Small intestine (tissue), 7 donors: ENCODE measurements around the gene ZFPM1. TPM values are rescaled to one million over a fixed set of nuclear protein-coding genes. Genes with fewer than 3 reads are reported as not detected.

Experiments used
- DNase-seq, 2 donors: peaks; one replicate each; pipeline versions ENCODE4 v3.0.0 to v3.0.0-alpha.2; 2013
- FAIRE-seq: peaks from 2 replicates; lab custom pipeline; 2012; peaks lifted over from hg19 to GRCh38; lab: Jason Lieb, UNC
- H3K27ac ChIP-seq, 3 donors: one replicate each; pipeline ENCODE4 v1.5.1; 2013; ENCODE audit warnings: low read length in 2 of 3, mild to moderate bottlenecking in 2 of 3, control low read depth in 1 of 3, inconsistent platforms in 1 of 3, low read depth in 1 of 3, moderate library complexity in 1 of 3
- H3K27me3 ChIP-seq, 3 donors: one replicate each; pipeline ENCODE4 v1.6.1; 2013; ENCODE audit warnings: low read length in 3 of 3, inconsistent platforms in 1 of 3; ENCODE audit not compliant: control insufficient read depth in 3 of 3, insufficient read depth in 3 of 3
- H3K36me3 ChIP-seq, 3 donors: one replicate each; pipeline ENCODE4 v1.6.1; 2013; ENCODE audit warnings: low read length in 3 of 3, inconsistent platforms in 1 of 3, low read depth in 1 of 3, mild to moderate bottlenecking in 1 of 3, moderate library complexity in 1 of 3; ENCODE audit not compliant: control insufficient read depth in 3 of 3, insufficient read depth in 2 of 3
- H3K4me1 ChIP-seq, 3 donors: one replicate each; pipeline ENCODE4 v1.6.1; 2013; ENCODE audit warnings: low read length in 2 of 3, inconsistent platforms in 1 of 3, low read depth in 1 of 3, mild to moderate bottlenecking in 1 of 3, moderate library complexity in 1 of 3; ENCODE audit not compliant: control insufficient read depth in 3 of 3, insufficient read depth in 2 of 3
- H3K4me3 ChIP-seq, 3 donors: one replicate each; pipeline ENCODE4 v1.5.1; 2013; ENCODE audit warnings: low read length in 3 of 3, control low read depth in 1 of 3, inconsistent platforms in 1 of 3, low read depth in 1 of 3, mild to moderate bottlenecking in 1 of 3, moderate library complexity in 1 of 3
- H3K9me3 ChIP-seq, 2 donors: one replicate each; pipeline ENCODE4 v1.6.1; 2013; ENCODE audit warnings: low read depth in 1 of 2, low read length in 1 of 2; ENCODE audit not compliant: control insufficient read depth in 2 of 2, insufficient read depth in 1 of 2
- WGBS, 3 donors: extraction: QIAGEN DNeasy Blood & Tissue Kit; methylation state at CpG; one replicate each; pipeline ENCODE4 v1.1.7; 2013; 5-methylcytosine and 5-hydroxymethylcytosine counted together
- polyA plus RNA-seq, 4 donors: library from polyadenylated mRNA; stranded (reverse) in 3 of 4; unstranded in 1 of 4; fragments of 200-250 nt in 3 of 4; fragments of 120-200 nt in 1 of 4; gene quantifications; one replicate each; pipeline versions ENCODE4 v1.2.1 to v1.2.3, GENCODE V29; 2013
- donor health status: healthy with polysubstance abuse.
- donor health status: control.
- donor health status: control.
- donor health status: Bipolar disorder and iron deficiency.
- donor health status: healthy.

Gene ZFPM1
- polyA plus RNA-seq, 4 donors = 8.1 to 26.6 (median 12.0) TPM

- H3K27ac ChIP-seq = no peak overlapping the region
- H3K4me1 ChIP-seq = peaks cover 0 to 17% (median 0%) of the 10 kb centered on the region in 3 donors
- FAIRE-seq (no peak), DNase-seq (no peak)
- no peak overlapping the region for H3K4me3 ChIP-seq
- no peaks in the 10 kb centered on the region for H3K9me3 ChIP-seq
- H3K36me3 ChIP-seq = no peaks in the 10 kb centered on the region
- 82 to 91% (median 88%) methylated on average over 25 of the region's 25 CpGs for WGBS, 3 donors
- H3K27me3 ChIP-seq = no peaks in the 10 kb centered on the region
Observed at GRCh38 chr16:88445583-88445960, 7.5 kb upstream of the ZFPM1 start.

- Histone ChIP-seq H3K9me3 (no peaks in the 10 kb centered on the region), H3K27me3 (no peaks in the 10 kb centered on the region), H3K27ac (no peak overlapping the region), H3K4me3 (no peak overlapping the region), H3K4me1 (peaks cover 0 to 17% (median 0%) of the 10 kb centered on the region in 3 donors), H3K36me3 (no peaks in the 10 kb centered on the region)
- FAIRE-seq (no peak), DNase-seq (no peak)
- 87 to 88% (median 88%) methylated on average over 22 to 25 of the region's 25 CpGs for WGBS, 3 donors
Observed at GRCh38 chr16:88446061-88446460, 7.0 kb upstream of the ZFPM1 start.

- 91 to 95% (median 92%) methylated on average over 26 of the region's 26 CpGs for WGBS, 3 donors
- Histone ChIP-seq H3K27me3 (no peaks in the 10 kb centered on the region), H3K27ac (no peak overlapping the region), H3K4me3 (no peak overlapping the region), H3K4me1 (peaks cover 0 to 18% (median 0%) of the 10 kb centered on the region in 3 donors), H3K9me3 (no peaks in the 10 kb centered on the region), H3K36me3 (no peaks in the 10 kb centered on the region)
- DNase-seq (no peak), FAIRE-seq (no peak)
Observed at GRCh38 chr16:88446736-88447135, 6.3 kb upstream of the ZFPM1 start.

GRCh38 chr16:88447881-88448280, 5.2 kb upstream of the ZFPM1 start:
- Histone ChIP-seq H3K4me1 (peaks cover 0 to 21% (median 0%) of the 10 kb centered on the region in 3 donors), H3K36me3 (no peaks in the 10 kb centered on the region), H3K4me3 (no peak overlapping the region), H3K27me3 (no peaks in the 10 kb centered on the region), H3K9me3 (no peaks in the 10 kb centered on the region), H3K27ac (no peak overlapping the region)
- FAIRE-seq = no peak
- DNase-seq = no peak
- WGBS, 3 donors = 46 to 57% (median 55%) methylated on average over 5 of the region's 5 CpGs

- H3K36me3 ChIP-seq = no peaks in the 10 kb centered on the region
- H3K27me3 ChIP-seq = no peaks in the 10 kb centered on the region
- FAIRE-seq (no peak), DNase-seq (no peak)
- peaks cover 0 to 17% (median 0%) of the 10 kb centered on the region in 3 donors for H3K4me1 ChIP-seq
- H3K27ac ChIP-seq = no peak overlapping the region
- WGBS, 3 donors = 58 to 80% (median 73%) methylated on average over 25 to 26 of the region's 26 CpGs
- H3K4me3 ChIP-seq = no peak overlapping the region
- no peaks in the 10 kb centered on the region for H3K9me3 ChIP-seq
Observed at GRCh38 chr16:88448461-88449266, 4.4 kb upstream of the ZFPM1 start.

- peaks cover 0 to under 1% (median 0%) of the 10 kb centered on the region in 3 donors for H3K27me3 ChIP-seq
- 36 to 66% (median 39%) methylated on average over 5 of the region's 5 CpGs for WGBS, 3 donors
- no peak overlapping the region for H3K4me3 ChIP-seq
- H3K27ac ChIP-seq = no peak overlapping the region
- peaks cover 0 to under 1% (median 0%) of the 10 kb centered on the region in 3 donors for H3K36me3 ChIP-seq
- H3K4me1 ChIP-seq = peaks cover 0 to 17% (median 0%) of the 10 kb centered on the region in 3 donors
- FAIRE-seq (no peak), DNase-seq (peak in 1 of 2 donors; percentile 76)
- no peaks in the 10 kb centered on the region for H3K9me3 ChIP-seq
Observed at GRCh38 chr16:88449267-88449561, 3.9 kb upstream of the ZFPM1 start.

GRCh38 chr16:88451586-88452481, 1.2 kb upstream of the ZFPM1 start:
- H3K27ac ChIP-seq = no peak overlapping the region
- no peak for FAIRE-seq
- H3K9me3 ChIP-seq = no peaks in the 10 kb centered on the region
- peaks cover 0 to 25% (median 0%) of the 10 kb centered on the region in 3 donors for H3K4me1 ChIP-seq
- H3K36me3 ChIP-seq = peaks cover 0 to 17% (median 0%) of the 10 kb centered on the region in 3 donors
- 40 to 43% (median 43%) methylated on average over 29 to 30 of the region's 30 CpGs for WGBS, 3 donors
- peak overlapping the region in 1 of 3 donors; percentile 74 for H3K4me3 ChIP-seq
- no peak for DNase-seq
- H3K27me3 ChIP-seq = peaks cover 0 to 5% (median 0%) of the 10 kb centered on the region in 3 donors

- Histone ChIP-seq H3K9me3 (no peaks in the 10 kb centered on the region), H3K4me1 (peaks cover 0 to 29% (median 0%) of the 10 kb centered on the region in 3 donors), H3K36me3 (peaks cover 0 to 26% (median 0%) of the 10 kb centered on the region in 3 donors), H3K27ac (peak overlapping the region in 2 of 3 donors; percentile 79 to 80), H3K27me3 (peaks cover 0 to 5% (median 0%) of the 10 kb centered on the region in 3 donors), H3K4me3 (peak overlapping the region; percentile 21 to 74 (median 40))
- FAIRE-seq (no peak), DNase-seq (peak; percentile 95 to 99)
- 3 to 5% (median 3%) methylated on average over 47 to 72 of the region's 72 CpGs for WGBS, 3 donors
Observed at GRCh38 chr16:88452482-88453216, 431 bp upstream of the ZFPM1 start.
